ENCODE data around the gene FNDC10. TPM values are rescaled to one million over a fixed set of nuclear protein-coding genes. Genes with fewer than 3 reads are reported as not detected.
A peak's percentile ranks its signal among the peaks of the same experiment; 100 is the strongest.

The FNDC10 gene
- total and polyA plus RNA-seq, 3 experiments from 2014 or later, result 1.1 to 3.1 (median 2.9) TPM

DNA sequence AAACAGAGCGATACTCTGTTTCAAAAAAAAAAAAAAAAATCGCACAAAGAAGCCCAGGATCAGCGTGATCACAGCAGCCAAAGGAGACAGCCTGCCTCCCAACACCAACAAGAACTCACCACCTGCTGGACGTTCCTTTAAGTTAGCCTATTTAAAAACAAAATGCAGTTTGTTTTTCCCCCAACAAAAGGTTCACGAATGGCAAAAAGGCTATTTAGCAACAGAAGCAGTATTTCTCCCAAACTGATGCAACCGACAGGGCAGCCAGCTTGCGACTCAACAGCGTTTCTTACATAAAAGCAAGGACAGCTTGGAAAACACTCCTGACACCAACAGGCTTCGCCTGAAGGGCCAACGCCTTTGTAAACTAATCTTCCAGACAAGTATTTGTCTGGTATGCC, 32.0 kb downstream of the FNDC10 start:
- H3K9me3 Mint-ChIP-seq, result no peaks in the 10 kb centered on the region
- Histone ChIP-seq H3K4me3 (ENCODE audit: low read length) (no peak overlapping the region), H3K27me3 (ENCODE audit: insufficient read depth, low read length, poor library complexity, severe bottlenecking) (no peaks in the 10 kb centered on the region), H3K9me3 (ENCODE audit: low read length) (no peaks in the 10 kb centered on the region), H3K4me1 (ENCODE audit: insufficient read depth, low read length) (peaks cover 37% of the 10 kb centered on the region), H3K36me3 (ENCODE audit: insufficient read depth, low read length) (peaks cover 33% of the 10 kb centered on the region), H3K27ac (ENCODE audit: low read depth, low read length) (no peak overlapping the region)
- no peak for DNase-seq
- ChIA-PET CTCF (interaction anchor here (1.2 kb wide), 1 partner anchor 11 kb away, joined by 3 read pairs; no protein-coding TSS in a partner anchor), POLR2A (no interaction called here)
- peak overlapping the region in 1 of 7 donors; percentile 63 for H3K4me3 Mint-ChIP-seq
- no peaks in the 10 kb centered on the region for H3K27me3 Mint-ChIP-seq
- H3K4me1 Mint-ChIP-seq, result peaks cover 42 to 68% (median 51%) of the 10 kb centered on the region in 3 donors
- peak overlapping the region in 5 of 8 donors; percentile 6 to 77 (median 72) for H3K27ac Mint-ChIP-seq
- H3K36me3 Mint-ChIP-seq, result peaks cover 6 to 61% (median 21%) of the 10 kb centered on the region in 3 donors

GRCh38 chr1:1567152-1567875, 32.6 kb downstream of the FNDC10 start:
- H3K4me3 ChIP-seq (ENCODE audit: low read length), result no peak overlapping the region
- POLR2A ChIA-PET, result no interaction called here

GRCh38 chr1:1565340-1565739, 34.6 kb downstream of the FNDC10 start:
- no peak for DNase-seq
- H3K27me3 Mint-ChIP-seq, result no peaks in the 10 kb centered on the region
- CTCF ChIA-PET, result no interaction called here
- POLR2A ChIA-PET, result no interaction called here
- peaks cover 6 to 75% (median 20%) of the 10 kb centered on the region in 3 donors for H3K36me3 Mint-ChIP-seq
- H3K27ac ChIP-seq (ENCODE audit: low read depth, low read length), result no peak overlapping the region
- H3K4me3 Mint-ChIP-seq, result no peak overlapping the region
- H3K4me1 Mint-ChIP-seq, result peaks cover 33 to 51% (median 43%) of the 10 kb centered on the region in 3 donors
- peak overlapping the region in 1 of 8 donors; percentile 33 for H3K27ac Mint-ChIP-seq
- H3K9me3 ChIP-seq (ENCODE audit: low read length), result no peaks in the 10 kb centered on the region
- no peaks in the 10 kb centered on the region for H3K9me3 Mint-ChIP-seq
- peaks cover 45% of the 10 kb centered on the region for H3K36me3 ChIP-seq (ENCODE audit: insufficient read depth, low read length)
- no peaks in the 10 kb centered on the region for H3K27me3 ChIP-seq (ENCODE audit: insufficient read depth, low read length, poor library complexity, severe bottlenecking)
- H3K4me3 ChIP-seq (ENCODE audit: low read length), result no peak overlapping the region
- H3K4me1 ChIP-seq (ENCODE audit: insufficient read depth, low read length), result peaks cover 29% of the 10 kb centered on the region

More at GRCh38 chr1:1567152-1567875, 32.6 kb downstream of the FNDC10 start:
- no peak for DNase-seq
- peaks cover 39% of the 10 kb centered on the region for H3K36me3 ChIP-seq (ENCODE audit: insufficient read depth, low read length)
- H3K4me1 Mint-ChIP-seq, result peaks cover 42 to 62% (median 51%) of the 10 kb centered on the region in 3 donors
- H3K9me3 ChIP-seq (ENCODE audit: low read length), result no peaks in the 10 kb centered on the region
- no peaks in the 10 kb centered on the region for H3K9me3 Mint-ChIP-seq
- peaks cover 33% of the 10 kb centered on the region for H3K4me1 ChIP-seq (ENCODE audit: insufficient read depth, low read length)
- CTCF ChIA-PET, result interaction anchor here (1.2 kb wide), 1 partner anchor 12 kb away, joined by 3 read pairs; no protein-coding TSS in a partner anchor
- no peaks in the 10 kb centered on the region for H3K27me3 ChIP-seq (ENCODE audit: insufficient read depth, low read length, poor library complexity, severe bottlenecking)
- no peaks in the 10 kb centered on the region for H3K27me3 Mint-ChIP-seq
- peak overlapping the region in 6 of 7 donors; percentile 22 to 75 (median 46) for H3K4me3 Mint-ChIP-seq
- H3K36me3 Mint-ChIP-seq, result peaks cover 6 to 67% (median 21%) of the 10 kb centered on the region in 3 donors
- H3K27ac ChIP-seq (ENCODE audit: low read depth, low read length), result no peak overlapping the region
- peak overlapping the region; percentile 35 to 77 (median 64) for H3K27ac Mint-ChIP-seq

GRCh38 chr1:1564268-1564667, 35.7 kb downstream of the FNDC10 start:
- Histone ChIP-seq H3K27ac (ENCODE audit: low read depth, low read length) (no peak overlapping the region), H3K9me3 (ENCODE audit: low read length) (no peaks in the 10 kb centered on the region), H3K27me3 (ENCODE audit: insufficient read depth, low read length, poor library complexity, severe bottlenecking) (no peaks in the 10 kb centered on the region), H3K36me3 (ENCODE audit: insufficient read depth, low read length) (peaks cover 38% of the 10 kb centered on the region), H3K4me1 (ENCODE audit: insufficient read depth, low read length) (peaks cover 18% of the 10 kb centered on the region), H3K4me3 (ENCODE audit: low read length) (no peak overlapping the region)
- H3K4me3 Mint-ChIP-seq, result no peak overlapping the region
- peaks cover 6 to 66% (median 18%) of the 10 kb centered on the region in 3 donors for H3K36me3 Mint-ChIP-seq
- no peaks in the 10 kb centered on the region for H3K27me3 Mint-ChIP-seq
- no peaks in the 10 kb centered on the region for H3K9me3 Mint-ChIP-seq
- DNase-seq, result no peak
- CTCF ChIA-PET, result no interaction called here
- peak overlapping the region in 1 of 8 donors; percentile 64 for H3K27ac Mint-ChIP-seq
- POLR2A ChIA-PET, result no interaction called here
- H3K4me1 Mint-ChIP-seq, result peaks cover 24 to 40% (median 32%) of the 10 kb centered on the region in 3 donors

DNA sequence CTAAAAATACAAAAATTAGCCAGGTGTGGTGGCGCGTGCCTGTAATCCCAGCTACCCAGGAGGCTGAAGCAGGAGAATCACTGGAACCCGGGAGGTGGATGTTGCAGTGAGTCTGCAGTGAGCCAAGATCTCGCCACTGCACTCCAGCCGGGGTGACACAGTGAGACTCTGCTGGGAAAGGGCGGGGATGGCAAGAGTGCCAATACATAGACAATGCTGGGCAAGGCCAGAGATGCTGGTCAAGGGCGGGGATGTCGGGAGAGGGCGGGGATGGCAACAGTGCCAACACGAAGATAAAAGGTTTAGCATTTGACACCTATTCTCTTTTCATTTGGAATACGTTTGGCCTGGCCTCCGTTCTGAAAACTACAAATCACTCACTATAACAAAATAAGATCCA, 36.2 kb downstream of the FNDC10 start:
- CTCF ChIA-PET, result no interaction called here
- no peak overlapping the region for H3K4me3 Mint-ChIP-seq
- H3K27ac Mint-ChIP-seq, result peak overlapping the region in 2 of 8 donors; percentile 9 to 64
- no peak overlapping the region for H3K4me3 ChIP-seq (ENCODE audit: low read length)
- no peaks in the 10 kb centered on the region for H3K27me3 ChIP-seq (ENCODE audit: insufficient read depth, low read length, poor library complexity, severe bottlenecking)
- no peak for DNase-seq
- no peaks in the 10 kb centered on the region for H3K9me3 ChIP-seq (ENCODE audit: low read length)
- no peak overlapping the region for H3K27ac ChIP-seq (ENCODE audit: low read depth, low read length)
- H3K4me1 ChIP-seq (ENCODE audit: insufficient read depth, low read length), result peaks cover 15% of the 10 kb centered on the region
- POLR2A ChIA-PET, result no interaction called here
- H3K27me3 Mint-ChIP-seq, result no peaks in the 10 kb centered on the region
- peaks cover 6 to 64% (median 18%) of the 10 kb centered on the region in 3 donors for H3K36me3 Mint-ChIP-seq
- H3K4me1 Mint-ChIP-seq, result peaks cover 22 to 37% (median 29%) of the 10 kb centered on the region in 3 donors
- no peaks in the 10 kb centered on the region for H3K9me3 Mint-ChIP-seq
- H3K36me3 ChIP-seq (ENCODE audit: insufficient read depth, low read length), result peaks cover 36% of the 10 kb centered on the region

GRCh38 chr1:1562556-1563195, 37.3 kb downstream of the FNDC10 start:
- no peaks in the 10 kb centered on the region for H3K9me3 ChIP-seq (ENCODE audit: low read length)
- peaks cover 10% of the 10 kb centered on the region for H3K4me1 ChIP-seq (ENCODE audit: insufficient read depth, low read length)
- ChIA-PET POLR2A (no interaction called here), CTCF (no interaction called here)
- Mint-ChIP-seq H3K9me3 (no peaks in the 10 kb centered on the region), H3K4me3 (no peak overlapping the region), H3K36me3 (peaks cover 6 to 63% (median 18%) of the 10 kb centered on the region in 3 donors), H3K27me3 (no peaks in the 10 kb centered on the region), H3K27ac (peak overlapping the region in 1 of 8 donors; percentile 63), H3K4me1 (peaks cover 23 to 29% (median 25%) of the 10 kb centered on the region in 3 donors)
- peaks cover 36% of the 10 kb centered on the region for H3K36me3 ChIP-seq (ENCODE audit: insufficient read depth, low read length)
- no peak for DNase-seq
- H3K27me3 ChIP-seq (ENCODE audit: insufficient read depth, low read length, poor library complexity, severe bottlenecking), result no peaks in the 10 kb centered on the region
- H3K4me3 ChIP-seq (ENCODE audit: low read length), result no peak overlapping the region
- H3K27ac ChIP-seq (ENCODE audit: low read depth, low read length), result no peak overlapping the region

DNA sequence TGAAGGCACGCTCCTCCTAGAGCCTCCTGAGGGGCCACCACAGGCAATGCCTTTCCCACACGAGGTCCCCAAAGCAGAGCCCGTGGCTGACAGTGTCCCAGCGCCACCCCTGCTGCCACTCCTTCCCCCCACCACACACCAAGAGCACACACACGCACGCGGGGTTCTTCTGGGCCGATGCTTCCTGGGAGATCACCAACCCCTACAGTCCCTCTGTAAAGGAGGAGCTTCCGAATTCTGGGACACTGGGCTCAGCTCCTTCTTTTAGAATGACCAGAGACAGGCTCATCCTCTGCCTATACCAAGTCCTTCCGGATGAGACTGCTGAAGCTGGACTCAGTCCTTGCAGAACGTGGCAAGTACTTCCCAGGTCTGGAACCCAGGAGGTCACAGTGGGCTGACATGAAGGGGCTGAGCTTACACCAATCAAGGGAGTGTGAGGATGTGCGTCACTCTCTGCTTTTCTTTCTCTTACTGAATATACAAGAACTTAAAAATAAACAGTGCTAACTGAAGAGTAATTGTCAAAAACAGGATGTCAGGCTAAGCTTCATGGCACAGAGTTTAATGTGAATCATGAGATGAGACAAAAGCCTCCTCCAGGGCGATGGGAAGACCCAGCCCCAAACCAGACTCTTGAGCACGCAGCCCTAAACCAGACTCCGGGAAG, 38.0 kb downstream of the FNDC10 start:
- Histone ChIP-seq H3K9me3 (ENCODE audit: low read length) (no peaks in the 10 kb centered on the region), H3K36me3 (ENCODE audit: insufficient read depth, low read length) (peaks cover 36% of the 10 kb centered on the region), H3K4me1 (ENCODE audit: insufficient read depth, low read length) (peaks cover 3% of the 10 kb centered on the region), H3K27me3 (ENCODE audit: insufficient read depth, low read length, poor library complexity, severe bottlenecking) (no peaks in the 10 kb centered on the region), H3K27ac (ENCODE audit: low read depth, low read length) (no peak overlapping the region), H3K4me3 (ENCODE audit: low read length) (no peak overlapping the region)
- peak overlapping the region in 2 of 8 donors; percentile 50 to 73 for H3K27ac Mint-ChIP-seq
- no peaks in the 10 kb centered on the region for H3K27me3 Mint-ChIP-seq
- no peak for DNase-seq
- no peaks in the 10 kb centered on the region for H3K9me3 Mint-ChIP-seq
- POLR2A ChIA-PET, result no interaction called here
- H3K36me3 Mint-ChIP-seq, result peaks cover 6 to 57% (median 18%) of the 10 kb centered on the region in 3 donors
- CTCF ChIA-PET, result no interaction called here
- peaks cover 17 to 22% (median 18%) of the 10 kb centered on the region in 3 donors for H3K4me1 Mint-ChIP-seq
- H3K4me3 Mint-ChIP-seq, result peak overlapping the region in 2 of 7 donors; percentile 11 to 65

GRCh38 chr1:1560178-1560577, 39.8 kb downstream of the FNDC10 start:
- Mint-ChIP-seq H3K27me3 (no peaks in the 10 kb centered on the region), H3K9me3 (no peaks in the 10 kb centered on the region), H3K36me3 (peaks cover 6 to 45% (median 15%) of the 10 kb centered on the region in 3 donors), H3K27ac (peak overlapping the region in 1 of 8 donors; percentile 58), H3K4me1 (peaks cover 7 to 12% (median 10%) of the 10 kb centered on the region in 3 donors), H3K4me3 (no peak overlapping the region)
- Histone ChIP-seq H3K27me3 (ENCODE audit: insufficient read depth, low read length, poor library complexity, severe bottlenecking) (no peaks in the 10 kb centered on the region), H3K4me3 (ENCODE audit: low read length) (no peak overlapping the region), H3K4me1 (ENCODE audit: insufficient read depth, low read length) (no peaks in the 10 kb centered on the region), H3K27ac (ENCODE audit: low read depth, low read length) (no peak overlapping the region), H3K9me3 (ENCODE audit: low read length) (no peaks in the 10 kb centered on the region), H3K36me3 (ENCODE audit: insufficient read depth, low read length) (peaks cover 31% of the 10 kb centered on the region)
- DNase-seq, result no peak
- ChIA-PET POLR2A (no interaction called here), CTCF (no interaction called here)

Measured in CD8-positive, alpha-beta memory T cell (primary cell).